Transverse colon (tissue), 4 donors: ENCODE measurements around the gene LRP4.
"Not testable (repeated sequence)": the region's sequence is repeated elsewhere in the genome, so short reads cannot be mapped to it uniquely, and the experiment has no call there.

ENCODE experiments used
- POLR2A ChIP-seq: fragments of 450-650 bp; IDR thresholded peaks from one replicate; pipeline ENCODE4 v1.6.1; 2016; ENCODE audit warnings: antibody characterized with exemption, mild to moderate bottlenecking, moderate library complexity
- POLR2AphosphoS5 ChIP-seq, 3 donors: sonication (generic); formaldehyde crosslinking; IDR thresholded peaks; one replicate each; pipeline ENCODE4 v1.6.1; 2016; ENCODE audit warnings: antibody characterized with exemption in 3 of 3
- TF ChIP-seq, protein P1 (sequence below), 5 experiments: fragments of 200-600 bp in 3 of 5; fragments of 450-650 bp in 2 of 5; sonication (generic) in 3 of 5; IDR thresholded peaks; 1 replicate in 2 of 5; 2 replicates in 3 of 5; pipeline ENCODE4 v1.5.1; 2016 to 2017; ENCODE audit warnings: antibody characterized with exemption in 5 of 5, inconsistent platforms in 3 of 5, mild to moderate bottlenecking in 2 of 5, moderate library complexity in 1 of 5

DNA sequence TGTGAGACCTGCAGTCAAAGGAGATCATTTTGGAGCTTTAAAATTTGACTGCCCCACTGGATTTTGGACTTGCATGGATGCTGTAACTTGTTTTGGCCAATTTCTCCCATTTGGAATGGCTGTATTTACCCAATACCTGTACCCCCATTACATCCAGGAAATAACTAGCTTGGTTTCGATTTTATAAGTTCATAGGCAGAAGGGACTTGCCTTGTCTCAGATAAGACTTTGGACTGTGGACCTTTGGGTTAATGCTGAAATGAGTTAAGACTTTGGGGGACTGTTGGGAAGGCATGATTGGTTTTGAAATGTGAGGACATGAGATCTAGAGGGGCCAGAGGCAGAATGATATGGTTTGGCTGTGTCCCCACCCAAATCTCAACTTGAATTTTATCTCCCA, 10.4 kb upstream of the LRP4 start:
- TF ChIP-seq, protein P1, sequence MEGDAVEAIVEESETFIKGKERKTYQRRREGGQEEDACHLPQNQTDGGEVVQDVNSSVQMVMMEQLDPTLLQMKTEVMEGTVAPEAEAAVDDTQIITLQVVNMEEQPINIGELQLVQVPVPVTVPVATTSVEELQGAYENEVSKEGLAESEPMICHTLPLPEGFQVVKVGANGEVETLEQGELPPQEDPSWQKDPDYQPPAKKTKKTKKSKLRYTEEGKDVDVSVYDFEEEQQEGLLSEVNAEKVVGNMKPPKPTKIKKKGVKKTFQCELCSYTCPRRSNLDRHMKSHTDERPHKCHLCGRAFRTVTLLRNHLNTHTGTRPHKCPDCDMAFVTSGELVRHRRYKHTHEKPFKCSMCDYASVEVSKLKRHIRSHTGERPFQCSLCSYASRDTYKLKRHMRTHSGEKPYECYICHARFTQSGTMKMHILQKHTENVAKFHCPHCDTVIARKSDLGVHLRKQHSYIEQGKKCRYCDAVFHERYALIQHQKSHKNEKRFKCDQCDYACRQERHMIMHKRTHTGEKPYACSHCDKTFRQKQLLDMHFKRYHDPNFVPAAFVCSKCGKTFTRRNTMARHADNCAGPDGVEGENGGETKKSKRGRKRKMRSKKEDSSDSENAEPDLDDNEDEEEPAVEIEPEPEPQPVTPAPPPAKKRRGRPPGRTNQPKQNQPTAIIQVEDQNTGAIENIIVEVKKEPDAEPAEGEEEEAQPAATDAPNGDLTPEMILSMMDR (IDR thresholded peaks at IDR 0.05) = not testable (repeated sequence)
- not testable (repeated sequence) for TF ChIP-seq POLR2AphosphoS5 (IDR thresholded peaks at IDR 0.05); POLR2A
